ENCODE measurements around the gene SLC35A3.

DNA sequence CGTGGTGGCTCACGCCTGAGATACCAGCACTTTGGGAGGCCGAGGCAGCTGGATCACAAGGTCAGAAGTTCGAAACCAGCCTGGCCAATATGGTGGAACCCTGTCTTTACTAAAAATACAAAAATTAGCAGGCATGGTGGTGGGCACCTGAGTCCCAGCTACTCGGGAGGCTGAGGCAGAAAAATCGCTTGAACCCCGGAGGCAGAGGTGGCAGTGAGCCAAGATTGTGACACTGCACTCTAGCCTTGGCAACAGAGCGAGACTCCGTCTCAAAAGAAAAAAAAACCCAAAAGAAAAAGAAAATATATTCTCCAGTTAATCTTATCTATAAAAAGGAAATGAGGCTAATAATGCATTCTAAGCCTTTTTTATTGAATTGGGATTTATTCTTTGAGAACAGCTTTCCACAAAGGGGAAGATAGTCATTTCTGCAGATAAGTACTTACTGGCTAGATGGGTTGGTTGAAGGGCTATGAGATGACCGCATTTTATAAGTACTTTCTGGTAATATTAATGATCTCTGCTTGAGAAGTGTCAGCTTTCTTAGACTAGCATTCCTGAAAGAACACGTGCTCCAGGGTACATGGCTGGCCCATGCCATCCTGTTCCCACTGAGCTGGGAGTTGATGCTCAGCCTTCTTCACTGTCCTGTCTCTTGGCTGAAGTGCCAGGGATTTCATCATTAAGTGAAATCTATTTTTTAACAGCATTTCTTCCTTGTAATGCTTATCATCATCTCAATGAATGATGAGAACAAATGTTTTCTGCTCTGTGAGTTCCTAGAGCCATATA, 105.0 kb downstream of the SLC35A3 start:
- TF ChIP-seq, protein P1, sequence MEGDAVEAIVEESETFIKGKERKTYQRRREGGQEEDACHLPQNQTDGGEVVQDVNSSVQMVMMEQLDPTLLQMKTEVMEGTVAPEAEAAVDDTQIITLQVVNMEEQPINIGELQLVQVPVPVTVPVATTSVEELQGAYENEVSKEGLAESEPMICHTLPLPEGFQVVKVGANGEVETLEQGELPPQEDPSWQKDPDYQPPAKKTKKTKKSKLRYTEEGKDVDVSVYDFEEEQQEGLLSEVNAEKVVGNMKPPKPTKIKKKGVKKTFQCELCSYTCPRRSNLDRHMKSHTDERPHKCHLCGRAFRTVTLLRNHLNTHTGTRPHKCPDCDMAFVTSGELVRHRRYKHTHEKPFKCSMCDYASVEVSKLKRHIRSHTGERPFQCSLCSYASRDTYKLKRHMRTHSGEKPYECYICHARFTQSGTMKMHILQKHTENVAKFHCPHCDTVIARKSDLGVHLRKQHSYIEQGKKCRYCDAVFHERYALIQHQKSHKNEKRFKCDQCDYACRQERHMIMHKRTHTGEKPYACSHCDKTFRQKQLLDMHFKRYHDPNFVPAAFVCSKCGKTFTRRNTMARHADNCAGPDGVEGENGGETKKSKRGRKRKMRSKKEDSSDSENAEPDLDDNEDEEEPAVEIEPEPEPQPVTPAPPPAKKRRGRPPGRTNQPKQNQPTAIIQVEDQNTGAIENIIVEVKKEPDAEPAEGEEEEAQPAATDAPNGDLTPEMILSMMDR (IDR thresholded peaks at IDR 0.05; ENCODE audit: low read length): no peak
- TF ChIP-seq EZH2 (optimal IDR thresholded peaks at IDR 0.05; ENCODE audit: low read depth, low read length) (no peak), EZH2phosphoT487 (IDR thresholded peaks at IDR 0.05; ENCODE audit: low read length) (no peak)
